ENCODE data around the gene FLYWCH1. TPM values are rescaled to one million over a fixed set of nuclear protein-coding genes. Genes with fewer than 3 reads are reported as not detected.
A peak's percentile ranks its signal among the peaks of the same experiment; 100 is the strongest.

The FLYWCH1 gene
- total RNA-seq (2014; rRNA removed; shearing (Covaris generic)) (43.3 and 44.7 TPM in 2 replicates), polyA plus RNA-seq (2016; fragmentation: Nextera tagmentation; extraction: Ambion mirVana) (16.0 and 18.7 TPM in 2 replicates)

GRCh38 chr16:2911638-2912329 lies at the start of gene FLYWCH1:
TSS of gene FLYWCH1 (plus strand) at chr16:2911931. CDS start at chr16:2929686, 17,755 bp downstream.
- Histone ChIP-seq H4K20me1 (ENCODE audit: insufficient read depth) (no peaks in the 10 kb centered on the region), H2AFZ (peak within 1 kb of the TSS; percentile 92), H3K4me2 (ENCODE audit: unreplicated experiment) (peak within 1 kb of the TSS; percentile 97), H3K27ac (peak within 1 kb of the TSS; percentile 76), H3F3A (ENCODE audit: insufficient read depth) (peaks cover 18% of the 10 kb centered on the region), H3K27me3 (replicated peaks; ENCODE audit: insufficient read depth) (no peaks in the 10 kb centered on the region), H3K4me1 (ENCODE audit: insufficient read depth) (peaks cover 22% of the 10 kb centered on the region), H3K9me3 (ENCODE audit: low read depth) (no peaks in the 10 kb centered on the region), H3K36me3 (ENCODE audit: low read depth) (peaks cover 5% of the 10 kb centered on the region; the same call in 1 of the 2 replicates), H3K79me2 (ENCODE audit: insufficient read depth) (peaks cover 24% of the 10 kb centered on the region), H3K9me2 (ENCODE audit: insufficient read depth) (no peaks in the 10 kb centered on the region), H3K9ac (peak within 1 kb of the TSS; percentile 84), H3K4me3 (peak within 1 kb of the TSS; percentile 82)
- WGBS, 2 experiments (ENCODE audit: low coverage in 1 of 2, low lambda C conversion rate in 2 of 2, missing lambda C conversion rate in 2 of 2) = 0 to 1% methylated on average over 40 of the region's 85 CpGs
- TF ChIP-seq EZH2phosphoT487 (IDR thresholded peaks at IDR 0.05; ENCODE audit: insufficient read depth, low read depth) (no peak), EZH2 (IDR thresholded peaks at IDR 0.05; ENCODE audit: insufficient read depth, poor library complexity, severe bottlenecking) (no peak)
- in situ Hi-C loops (cut with MboI) = no loop called here
- peak; percentile 100 for DNase-seq

- WGBS, 2 experiments (ENCODE audit: low coverage in 1 of 2, low lambda C conversion rate in 2 of 2, missing lambda C conversion rate in 2 of 2) = 62% methylated on average over 4 of the region's 4 CpGs
- H3K36me3 ChIP-seq (ENCODE audit: low read depth) = no peaks in the 10 kb centered on the region
- no peak overlapping the region for H3K4me3 ChIP-seq
- H3K4me1 ChIP-seq (ENCODE audit: insufficient read depth) = peaks cover 6% of the 10 kb centered on the region; the same call in 1 of the 2 replicates
- H3K27me3 ChIP-seq (replicated peaks; ENCODE audit: insufficient read depth) = no peaks in the 10 kb centered on the region
- DNase-seq = no peak
- in situ Hi-C loops (cut with MboI) = no loop called here
- H2AFZ ChIP-seq = no peak overlapping the region
- H3K9ac ChIP-seq = no peak overlapping the region
- no peaks in the 10 kb centered on the region for H3K9me2 ChIP-seq (ENCODE audit: insufficient read depth)
- H3K9me3 ChIP-seq (ENCODE audit: low read depth) = no peaks in the 10 kb centered on the region
- H3K79me2 ChIP-seq (ENCODE audit: insufficient read depth) = no peaks in the 10 kb centered on the region
- no peaks in the 10 kb centered on the region for H4K20me1 ChIP-seq (ENCODE audit: insufficient read depth)
- no peak overlapping the region for H3K4me2 ChIP-seq (ENCODE audit: unreplicated experiment)
- no peaks in the 10 kb centered on the region for H3F3A ChIP-seq (ENCODE audit: insufficient read depth)
- no peak overlapping the region for H3K27ac ChIP-seq
- TF ChIP-seq EZH2phosphoT487 (IDR thresholded peaks at IDR 0.05; ENCODE audit: insufficient read depth, low read depth) = no peak
- no peak for TF ChIP-seq EZH2 (IDR thresholded peaks at IDR 0.05; ENCODE audit: insufficient read depth, poor library complexity, severe bottlenecking)
Observed at GRCh38 chr16:2865651-2866050, 46.1 kb upstream of the FLYWCH1 start.

- H3K9me3 ChIP-seq (ENCODE audit: low read depth) = no peaks in the 10 kb centered on the region
- H3K36me3 ChIP-seq (ENCODE audit: low read depth) = no peaks in the 10 kb centered on the region
- DNase-seq = no peak
- H4K20me1 ChIP-seq (ENCODE audit: insufficient read depth) = no peaks in the 10 kb centered on the region
- no peaks in the 10 kb centered on the region for H3K9me2 ChIP-seq (ENCODE audit: insufficient read depth)
- peaks cover 6% of the 10 kb centered on the region; the same call in 1 of the 2 replicates for H3K4me1 ChIP-seq (ENCODE audit: insufficient read depth)
- H3K27me3 ChIP-seq (replicated peaks; ENCODE audit: insufficient read depth) = no peaks in the 10 kb centered on the region
- in situ Hi-C loops (cut with MboI) = no loop called here
- no peaks in the 10 kb centered on the region for H3F3A ChIP-seq (ENCODE audit: insufficient read depth)
- TF ChIP-seq EZH2phosphoT487 (IDR thresholded peaks at IDR 0.05; ENCODE audit: insufficient read depth, low read depth) (no peak), EZH2 (IDR thresholded peaks at IDR 0.05; ENCODE audit: insufficient read depth, poor library complexity, severe bottlenecking) (no peak)
- 55 to 59% methylated on average over 3 to 4 of the region's 4 CpGs for WGBS, 2 experiments (ENCODE audit: low coverage in 1 of 2, low lambda C conversion rate in 2 of 2, missing lambda C conversion rate in 2 of 2)
- H2AFZ ChIP-seq = no peak overlapping the region
- no peak overlapping the region for H3K27ac ChIP-seq
- H3K9ac ChIP-seq = no peak overlapping the region
- no peak overlapping the region for H3K4me2 ChIP-seq (ENCODE audit: unreplicated experiment)
- no peak overlapping the region for H3K4me3 ChIP-seq
- H3K79me2 ChIP-seq (ENCODE audit: insufficient read depth) = no peaks in the 10 kb centered on the region
Observed at GRCh38 chr16:2866431-2866830, 45.3 kb upstream of the FLYWCH1 start.

- Histone ChIP-seq H3F3A (ENCODE audit: insufficient read depth) (no peaks in the 10 kb centered on the region), H3K9ac (peak overlapping the region; percentile 82), H3K36me3 (ENCODE audit: low read depth) (no peaks in the 10 kb centered on the region), H3K9me2 (ENCODE audit: insufficient read depth) (no peaks in the 10 kb centered on the region), H3K4me1 (ENCODE audit: insufficient read depth) (peaks cover 6% of the 10 kb centered on the region; the same call in 1 of the 2 replicates), H4K20me1 (ENCODE audit: insufficient read depth) (no peaks in the 10 kb centered on the region), H3K79me2 (ENCODE audit: insufficient read depth) (no peaks in the 10 kb centered on the region), H3K27ac (peak overlapping the region; percentile 84), H2AFZ (peak overlapping the region; percentile 82), H3K9me3 (ENCODE audit: low read depth) (no peaks in the 10 kb centered on the region), H3K4me2 (ENCODE audit: unreplicated experiment) (peak overlapping the region; percentile 80), H3K4me3 (peak overlapping the region; percentile 74), H3K27me3 (replicated peaks; ENCODE audit: insufficient read depth) (no peaks in the 10 kb centered on the region)
- in situ Hi-C loops (cut with MboI) = no loop called here
- WGBS, 2 experiments (ENCODE audit: low coverage in 1 of 2, low lambda C conversion rate in 2 of 2, missing lambda C conversion rate in 2 of 2) = 1 to 4% methylated on average over 8 of the region's 8 CpGs
- TF ChIP-seq EZH2 (IDR thresholded peaks at IDR 0.05; ENCODE audit: insufficient read depth, poor library complexity, severe bottlenecking) (no peak), EZH2phosphoT487 (IDR thresholded peaks at IDR 0.05; ENCODE audit: insufficient read depth, low read depth) (no peak)
- no peak for DNase-seq
Observed at GRCh38 chr16:2867661-2867986, 44.1 kb upstream of the FLYWCH1 start.

All from GM23248 (cell line).